22Rv1 (cell line): Measurements from ENCODE around the gene TMEM88.

Experiments
- H3K27ac ChIP-seq: fragments of 450-650 bp; 2 replicates; pipeline ENCODE4 v1.5.1; 2017
- ZFX ChIP-seq: fragments of 450-650 bp; IDR thresholded peaks from 2 replicates; pipeline ENCODE4 v1.6.1; 2017; ENCODE audit warnings: antibody characterized with exemption, borderline replicate concordance
- TF ChIP-seq, protein P1 (sequence below): fragments of 450-650 bp; IDR thresholded peaks from 2 replicates; pipeline ENCODE4 v1.5.1; 2017; ENCODE audit warnings: mild to moderate bottlenecking

Gene TMEM88

DNA sequence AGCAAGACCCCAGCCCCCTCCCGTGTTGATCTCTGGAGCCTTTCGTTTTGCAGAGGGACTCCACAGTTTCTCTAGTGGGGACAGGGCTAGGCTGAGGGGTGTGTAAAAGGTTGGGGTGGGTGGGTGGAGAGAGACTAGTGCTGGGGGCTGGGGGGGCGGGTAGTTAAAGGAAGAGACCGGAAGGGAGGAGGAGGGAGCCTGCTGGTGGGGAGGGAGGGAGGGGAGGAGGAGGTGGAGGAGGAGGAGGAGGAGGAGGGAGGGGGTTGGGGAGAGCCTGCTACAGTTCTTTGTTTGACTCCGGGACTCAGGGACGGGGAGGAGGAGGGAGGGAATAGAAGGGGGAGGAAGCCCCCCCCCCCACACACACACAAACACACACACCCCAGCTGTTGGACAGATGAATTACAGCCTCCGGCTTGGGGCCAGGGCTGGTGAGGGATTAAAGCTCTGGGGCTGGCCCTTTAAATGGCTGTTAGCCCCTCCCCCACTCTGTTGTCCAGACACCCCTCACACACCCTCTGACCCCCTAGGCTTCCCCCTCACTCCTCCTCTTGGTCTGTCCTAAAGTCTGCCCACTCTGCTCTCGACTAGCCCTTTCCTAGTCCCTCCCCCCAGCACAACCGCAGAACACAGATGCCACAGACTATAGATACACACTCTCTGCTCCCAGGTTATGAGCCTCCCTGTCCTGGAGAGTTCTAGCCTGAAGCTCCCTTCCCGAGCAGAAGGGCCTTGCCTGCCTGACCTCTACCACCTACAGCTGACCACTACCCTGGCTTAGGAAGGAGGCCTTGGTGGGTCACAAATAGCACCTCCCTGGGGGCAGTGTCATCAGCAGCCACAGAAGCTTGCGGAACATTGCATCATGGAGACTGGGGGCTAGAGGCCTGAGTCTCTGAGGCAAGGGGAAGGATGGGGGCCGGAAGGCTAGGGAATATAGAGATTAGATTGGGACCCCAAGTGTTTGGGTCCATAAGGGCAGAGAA, 16.5 kb upstream of the TMEM88 start:
- TF ChIP-seq, protein P1, sequence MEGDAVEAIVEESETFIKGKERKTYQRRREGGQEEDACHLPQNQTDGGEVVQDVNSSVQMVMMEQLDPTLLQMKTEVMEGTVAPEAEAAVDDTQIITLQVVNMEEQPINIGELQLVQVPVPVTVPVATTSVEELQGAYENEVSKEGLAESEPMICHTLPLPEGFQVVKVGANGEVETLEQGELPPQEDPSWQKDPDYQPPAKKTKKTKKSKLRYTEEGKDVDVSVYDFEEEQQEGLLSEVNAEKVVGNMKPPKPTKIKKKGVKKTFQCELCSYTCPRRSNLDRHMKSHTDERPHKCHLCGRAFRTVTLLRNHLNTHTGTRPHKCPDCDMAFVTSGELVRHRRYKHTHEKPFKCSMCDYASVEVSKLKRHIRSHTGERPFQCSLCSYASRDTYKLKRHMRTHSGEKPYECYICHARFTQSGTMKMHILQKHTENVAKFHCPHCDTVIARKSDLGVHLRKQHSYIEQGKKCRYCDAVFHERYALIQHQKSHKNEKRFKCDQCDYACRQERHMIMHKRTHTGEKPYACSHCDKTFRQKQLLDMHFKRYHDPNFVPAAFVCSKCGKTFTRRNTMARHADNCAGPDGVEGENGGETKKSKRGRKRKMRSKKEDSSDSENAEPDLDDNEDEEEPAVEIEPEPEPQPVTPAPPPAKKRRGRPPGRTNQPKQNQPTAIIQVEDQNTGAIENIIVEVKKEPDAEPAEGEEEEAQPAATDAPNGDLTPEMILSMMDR: no peak
- no peak for TF ChIP-seq ZFX
- H3K27ac ChIP-seq: peak overlapping the region; percentile 99

DNA sequence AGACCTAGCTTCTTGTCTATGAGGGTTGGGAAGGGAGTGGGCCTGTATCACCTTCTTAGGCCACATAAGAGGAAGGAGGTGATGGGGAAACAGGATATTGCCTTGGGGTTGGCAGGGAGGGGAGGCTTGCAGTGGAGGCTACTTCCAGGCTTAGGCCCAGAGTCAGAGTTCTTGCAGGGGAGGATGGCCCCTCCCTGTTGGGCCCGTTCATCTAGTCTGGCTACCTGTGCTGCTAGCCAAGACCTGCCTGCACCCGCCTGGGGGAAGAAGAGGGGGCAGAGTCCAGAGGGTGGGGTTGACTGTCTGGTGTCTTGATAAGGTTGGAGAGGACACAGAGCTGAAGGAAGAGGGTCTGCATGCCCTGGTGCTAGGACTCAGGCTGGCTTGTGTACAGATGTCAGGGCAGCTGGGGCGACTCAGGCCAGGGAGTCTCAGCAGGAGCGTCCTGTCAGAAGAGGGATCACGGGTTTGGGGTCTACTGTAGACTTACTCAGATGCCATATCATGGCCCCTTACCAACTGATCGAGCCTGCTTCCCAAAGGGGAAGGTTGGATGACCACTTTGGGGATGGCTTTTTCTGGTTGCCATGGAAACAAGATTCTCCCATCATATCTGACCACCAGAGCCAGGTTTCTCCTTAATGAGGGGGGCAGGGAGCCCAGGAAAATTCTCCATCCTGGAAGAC, 15.5 kb upstream of the TMEM88 start:
- H3K27ac ChIP-seq: peak overlapping the region; percentile 99
- TF ChIP-seq, protein P1: no peak
- TF ChIP-seq ZFX: no peak

DNA sequence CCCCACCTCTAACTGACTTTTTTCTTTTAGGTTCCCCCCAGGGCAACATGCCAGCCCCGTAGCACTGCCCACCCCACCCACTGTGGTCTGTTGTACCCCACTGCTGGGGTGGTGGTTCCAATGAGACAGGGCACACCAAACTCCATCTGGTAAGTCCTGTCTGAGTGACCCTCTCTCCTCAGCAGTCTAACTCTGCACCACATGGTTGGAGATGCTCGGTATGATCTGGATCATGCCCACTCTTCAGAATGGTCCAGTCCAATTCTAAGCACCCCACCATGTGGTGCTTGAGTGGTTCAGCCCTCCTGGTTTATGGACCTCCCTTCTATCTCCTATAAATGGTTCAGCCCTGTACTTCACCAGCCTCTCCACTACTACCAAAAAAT, 15.0 kb upstream of the TMEM88 start:
- peak overlapping the region; percentile 99 for H3K27ac ChIP-seq
- TF ChIP-seq ZFX: no peak
- TF ChIP-seq, protein P1: no peak

DNA sequence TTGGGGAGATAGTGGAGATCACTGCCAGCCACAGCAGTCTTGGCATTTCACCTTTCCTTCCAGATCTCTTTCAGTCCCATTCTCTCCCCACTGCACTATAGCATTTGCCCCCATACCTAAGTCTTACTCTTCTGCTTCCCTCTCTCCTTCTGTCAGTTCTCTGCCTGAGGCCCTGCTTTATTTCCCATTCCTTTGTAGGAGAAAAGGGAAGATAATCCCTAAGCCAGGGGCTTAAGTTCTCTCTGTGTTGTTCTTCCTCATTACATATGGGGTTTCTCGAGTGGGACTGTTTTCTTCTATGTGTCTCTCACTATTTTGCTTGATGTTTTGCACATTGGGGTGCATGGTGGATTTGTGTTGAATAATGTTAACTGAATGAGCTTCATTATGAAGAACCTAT, 14.4 kb upstream of the TMEM88 start:
- H3K27ac ChIP-seq: peak overlapping the region; percentile 99
- TF ChIP-seq, protein P1: no peak
- no peak for TF ChIP-seq ZFX

DNA sequence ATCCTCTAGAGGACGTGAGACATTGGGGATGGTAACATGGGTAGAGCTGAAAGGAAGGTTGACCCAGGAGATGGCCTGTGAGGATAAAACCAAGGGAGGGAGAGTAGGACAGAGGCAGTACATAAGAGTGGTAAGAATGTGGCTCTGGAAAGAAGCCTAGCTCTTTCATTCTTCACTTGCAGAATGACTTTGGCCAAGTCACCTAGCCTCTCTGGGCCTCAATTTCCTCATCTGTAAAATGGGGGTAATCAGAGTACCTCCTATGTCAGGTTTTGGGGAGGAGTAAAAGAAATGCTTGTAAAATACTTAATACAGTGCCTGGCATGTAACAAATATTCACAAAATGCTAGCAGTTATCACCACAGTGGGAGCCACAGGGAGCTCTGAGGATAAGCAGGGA, 14.0 kb upstream of the TMEM88 start:
- no peak for TF ChIP-seq ZFX
- TF ChIP-seq, protein P1: no peak
- peak overlapping the region; percentile 99 for H3K27ac ChIP-seq

DNA sequence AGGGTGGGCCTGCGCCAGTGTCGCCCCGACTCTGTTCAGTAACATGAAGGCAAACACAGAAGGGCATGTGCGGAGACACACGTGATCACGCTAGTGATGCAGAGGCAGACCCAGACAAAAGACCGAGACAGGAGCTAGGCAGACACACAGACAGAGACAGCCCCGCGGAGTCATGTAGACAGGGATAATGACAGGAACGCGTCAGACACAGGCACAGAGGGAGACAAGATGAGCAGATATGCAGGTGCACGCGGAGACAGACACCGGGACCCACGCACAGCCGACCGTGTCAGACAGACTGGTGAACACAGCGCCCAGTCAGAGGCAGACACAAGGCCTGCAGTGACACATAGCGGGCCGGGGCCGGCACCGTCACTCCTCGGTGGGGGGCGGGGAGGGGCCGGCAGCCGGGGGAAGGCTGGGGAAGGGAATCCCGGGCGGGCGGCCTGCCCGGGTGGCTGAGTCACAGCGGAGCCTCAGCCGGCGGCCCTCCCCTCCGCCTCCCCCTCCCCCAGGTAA, 13.4 kb upstream of the TMEM88 start:
- TF ChIP-seq, protein P1: peak; percentile 16; the same call in 1 of the 2 replicates
- TF ChIP-seq ZFX: no peak

More for the DNA sequence above, 13.4 kb upstream of the TMEM88 start:
- H3K27ac ChIP-seq: peak overlapping the region; percentile 99
